IPS-18a (cell line): ENCODE data around the gene PACSIN2.
A peak's percentile ranks its signal among the peaks of the same experiment; 100 is the strongest.
"Not testable (repeated sequence)": the region's sequence is repeated elsewhere in the genome, so short reads cannot be mapped to it uniquely, and the experiment has no call there.

ENCODE experiments used
- H3K27ac ChIP-seq: one replicate; pipeline ENCODE4 v1.5.1; 2013; ENCODE audit warnings: low read length
- H3K27me3 ChIP-seq: one replicate; pipeline ENCODE4 v1.6.1; 2013; ENCODE audit warnings: mild to moderate bottlenecking, low read length; ENCODE audit not compliant: control insufficient read depth, insufficient read depth
- H3K36me3 ChIP-seq: one replicate; pipeline ENCODE4 v1.6.1; 2013; ENCODE audit warnings: low read depth, low read length; ENCODE audit not compliant: control insufficient read depth
- H3K4me1 ChIP-seq: one replicate; pipeline ENCODE4 v1.6.1; 2013; ENCODE audit warnings: low read depth, low read length; ENCODE audit not compliant: control insufficient read depth
- H3K4me3 ChIP-seq: one replicate; pipeline ENCODE4 v1.5.1; 2013; ENCODE audit warnings: low read length
- H3K9ac ChIP-seq: one replicate; pipeline ENCODE4 v1.6.1; 2013; ENCODE audit warnings: mild to moderate bottlenecking, low read length, moderate library complexity
- H3K9me3 ChIP-seq: one replicate; pipeline ENCODE4 v1.6.1; 2013; ENCODE audit warnings: low read depth, low read length; ENCODE audit not compliant: control insufficient read depth

Gene PACSIN2

DNA sequence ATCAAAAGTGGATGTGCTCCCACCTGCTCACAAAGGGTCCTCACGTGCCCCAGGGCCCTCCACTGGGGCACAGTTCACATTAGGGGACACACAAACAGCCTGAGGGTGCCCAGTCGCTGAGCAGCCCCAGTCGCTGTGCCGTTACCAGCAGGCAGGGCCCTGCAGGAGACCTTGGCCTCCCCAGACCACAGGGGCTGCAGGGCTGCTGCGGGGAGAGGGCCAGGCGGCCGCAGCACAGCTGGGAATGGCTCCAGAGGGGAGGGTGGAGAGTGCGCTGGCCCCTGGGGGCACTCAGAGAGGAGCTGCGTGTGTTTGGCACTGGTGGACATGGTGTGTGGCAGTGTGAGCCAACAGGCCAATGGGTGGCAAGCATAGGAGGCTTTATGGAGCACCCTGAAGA lies 20.3 kb upstream of the PACSIN2 start:
- no peak overlapping the region for H3K27ac ChIP-seq
- no peaks in the 10 kb centered on the region for H3K9me3 ChIP-seq
- no peak overlapping the region for H3K9ac ChIP-seq
- no peaks in the 10 kb centered on the region for H3K27me3 ChIP-seq
- no peaks in the 10 kb centered on the region for H3K4me1 ChIP-seq
- no peaks in the 10 kb centered on the region for H3K36me3 ChIP-seq
- H3K4me3 ChIP-seq = no peak overlapping the region

DNA sequence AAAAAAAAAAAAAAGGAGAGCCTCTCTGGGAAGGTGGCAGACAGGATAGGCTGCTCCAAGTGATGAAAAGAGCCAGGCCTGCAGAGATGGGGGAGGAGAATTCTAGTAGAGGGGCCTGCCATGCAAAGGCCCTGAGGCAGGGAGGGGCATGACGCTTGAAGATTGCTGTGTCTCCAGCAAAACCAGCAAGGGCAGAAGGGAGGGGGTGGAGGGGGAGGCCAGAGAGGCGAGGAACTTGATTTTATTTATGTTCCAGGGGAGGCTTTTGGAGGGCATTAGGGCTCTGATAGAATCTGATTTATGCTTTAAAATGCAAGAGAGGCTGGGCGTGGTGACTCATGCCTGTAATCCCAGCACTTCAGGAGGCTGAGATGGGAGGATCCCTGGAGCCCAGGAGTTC lies 16.7 kb upstream of the PACSIN2 start:
- no peaks in the 10 kb centered on the region for H3K4me1 ChIP-seq
- H3K4me3 ChIP-seq = no peak overlapping the region

DNA sequence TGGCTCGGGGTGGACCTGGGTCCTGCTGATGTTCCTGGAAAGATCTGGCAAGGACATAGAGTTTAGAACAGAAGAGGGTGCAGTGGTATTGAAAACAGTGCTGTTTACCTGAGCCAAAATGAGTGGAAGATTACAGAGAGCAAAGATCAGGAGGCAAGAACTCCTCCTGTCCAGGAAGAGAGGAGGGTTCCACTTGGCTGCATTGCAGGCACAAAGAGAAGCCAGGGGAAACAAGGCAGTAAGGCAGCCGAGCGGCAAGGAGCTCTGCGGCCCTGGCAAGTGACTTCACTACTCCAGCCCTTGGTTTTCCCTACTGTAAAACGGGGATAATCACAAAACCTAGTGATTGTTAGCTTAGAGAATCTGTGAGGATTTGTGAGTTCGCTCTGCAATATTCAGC lies 3.7 kb upstream of the PACSIN2 start:
- H3K4me3 ChIP-seq = no peak overlapping the region
- H3K27me3 ChIP-seq = peaks cover 11% of the 10 kb centered on the region
- peaks cover 2% of the 10 kb centered on the region for H3K4me1 ChIP-seq

More for the DNA sequence above, 16.7 kb upstream of the PACSIN2 start:
- Histone ChIP-seq H3K27me3 (no peaks in the 10 kb centered on the region), H3K27ac (no peak overlapping the region), H3K9me3 (no peaks in the 10 kb centered on the region), H3K9ac (no peak overlapping the region), H3K36me3 (no peaks in the 10 kb centered on the region)

DNA sequence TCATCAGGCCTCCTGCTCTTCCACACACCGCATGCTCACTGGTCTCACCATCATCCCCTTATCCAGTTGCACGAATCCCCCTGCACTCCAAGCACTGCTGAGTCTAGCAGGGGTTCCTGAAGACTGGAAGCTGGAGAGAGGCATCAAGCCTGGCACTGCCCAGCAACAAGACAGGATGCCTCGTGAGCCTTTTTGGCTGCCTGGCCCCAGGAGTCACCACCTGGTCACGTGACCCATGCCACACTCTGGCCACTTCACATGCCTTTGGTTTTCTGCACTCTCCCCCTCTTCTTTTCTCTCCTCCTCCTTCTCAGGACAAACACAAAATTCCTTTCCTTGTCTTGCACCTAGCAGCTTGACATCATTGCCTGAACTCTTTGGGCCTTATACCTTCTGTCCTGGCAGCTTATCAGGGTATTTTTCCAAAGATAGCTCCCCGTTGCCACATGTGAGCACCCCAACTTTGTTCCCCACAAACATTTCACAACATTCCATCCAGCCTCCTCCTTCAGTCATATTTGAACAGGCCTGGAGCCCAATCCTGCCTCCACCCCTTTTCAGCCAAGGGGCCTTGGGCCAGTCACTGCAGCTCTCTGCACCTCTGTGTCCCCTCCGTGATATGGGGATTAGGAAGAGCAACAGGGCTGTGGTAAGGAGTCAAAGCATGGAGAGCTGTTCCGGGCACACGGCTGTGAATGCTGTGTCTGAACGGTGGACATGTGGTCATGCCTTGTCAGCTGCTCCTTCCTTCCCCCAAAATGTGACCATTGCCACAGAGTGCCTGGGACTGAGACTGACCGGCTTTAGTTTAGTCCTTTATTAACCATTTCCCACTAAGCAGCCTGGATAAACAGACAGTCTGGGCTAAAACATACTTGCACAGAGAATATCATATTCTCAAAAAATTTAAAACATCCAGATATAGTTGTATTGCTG lies 2.8 kb upstream of the PACSIN2 start:
- Histone ChIP-seq H3K27ac (no peak overlapping the region), H3K4me1 (peaks cover 6% of the 10 kb centered on the region), H3K9ac (no peak overlapping the region), H3K4me3 (no peak overlapping the region), H3K27me3 (peaks cover 11% of the 10 kb centered on the region), H3K36me3 (no peaks in the 10 kb centered on the region), H3K9me3 (no peaks in the 10 kb centered on the region)

More for the DNA sequence above, 3.7 kb upstream of the PACSIN2 start:
- Histone ChIP-seq H3K9me3 (no peaks in the 10 kb centered on the region), H3K9ac (no peak overlapping the region), H3K27ac (no peak overlapping the region), H3K36me3 (no peaks in the 10 kb centered on the region)

DNA sequence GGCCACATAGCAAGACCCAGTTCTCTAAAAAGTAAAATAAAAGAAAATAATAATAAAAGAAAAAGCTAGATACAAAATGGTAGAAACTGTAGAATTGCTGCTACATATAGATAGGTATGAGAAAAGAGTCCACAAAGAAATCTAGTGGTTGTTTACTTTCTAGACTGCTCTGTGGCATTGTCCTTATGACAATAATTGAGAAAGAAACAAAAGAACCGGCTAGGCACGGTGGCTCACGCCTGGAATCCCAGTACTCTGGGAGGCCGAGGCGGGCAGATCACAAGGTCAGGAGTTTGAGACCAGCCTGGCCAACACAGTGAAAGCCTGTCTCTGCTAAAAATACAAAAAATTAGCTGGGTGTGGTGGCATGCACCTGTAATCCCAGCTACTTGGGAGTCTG lies 1.2 kb upstream of the PACSIN2 start:
- not testable (repeated sequence) for H3K4me3 ChIP-seq, H3K4me1 ChIP-seq, H3K36me3 ChIP-seq, H3K9me3 ChIP-seq, H3K27ac ChIP-seq, H3K9ac ChIP-seq
- H3K27me3 ChIP-seq = peaks cover 11% of the 10 kb centered on the region

DNA sequence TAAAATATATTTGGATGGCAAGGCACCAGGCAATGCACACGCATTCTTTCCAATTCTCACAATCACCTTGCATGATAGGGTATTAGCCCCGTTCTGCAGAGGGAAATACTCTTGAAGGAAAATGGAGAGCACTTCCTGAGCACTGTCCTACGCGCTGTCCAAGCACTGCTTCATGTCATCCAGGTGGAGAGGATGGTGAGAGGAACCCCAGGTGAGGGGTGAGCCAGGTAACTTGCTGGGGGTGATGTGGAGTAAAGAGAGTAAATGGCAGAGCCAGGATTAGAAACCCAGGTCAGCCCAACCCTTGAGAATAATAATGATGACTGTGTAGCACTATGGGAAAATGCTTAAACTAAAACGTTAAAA lies 711 bp upstream of the PACSIN2 start:
- Histone ChIP-seq H3K9me3 (no peaks in the 10 kb centered on the region), H3K27ac (no peak overlapping the region), H3K9ac (peak overlapping the region; percentile 56), H3K36me3 (no peaks in the 10 kb centered on the region), H3K4me3 (peak overlapping the region; percentile 87), H3K27me3 (peaks cover 11% of the 10 kb centered on the region), H3K4me1 (peaks cover 9% of the 10 kb centered on the region)

DNA sequence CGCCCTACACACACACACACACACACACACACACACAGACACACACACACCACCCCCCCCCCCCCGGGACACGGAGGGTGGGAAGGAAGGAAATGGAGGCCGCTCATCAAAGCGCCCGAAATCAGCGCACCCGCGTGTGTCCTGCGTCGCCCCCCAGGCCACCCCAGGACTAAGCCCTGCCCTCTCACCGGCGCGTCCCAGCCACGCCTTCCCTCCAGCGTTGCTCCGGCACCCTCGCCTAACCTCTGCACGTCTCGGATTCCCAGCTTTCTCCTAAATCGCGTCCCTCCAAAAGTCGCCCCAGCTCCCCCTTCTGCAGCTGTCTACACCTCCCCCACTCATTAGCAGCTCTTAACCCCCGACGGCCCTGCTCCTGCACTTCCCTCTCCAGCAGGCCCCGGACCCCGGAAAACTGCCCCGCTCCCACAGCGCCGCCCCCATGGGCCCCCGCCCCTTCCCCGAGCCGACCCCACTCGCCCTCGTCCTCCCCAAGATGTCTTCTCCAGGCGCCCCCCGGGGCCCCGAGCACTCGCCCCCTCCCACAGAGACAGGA lies 557 bp downstream of the PACSIN2 start:
- Histone ChIP-seq H3K4me1 (peaks cover 9% of the 10 kb centered on the region), H3K27me3 (peaks cover 11% of the 10 kb centered on the region), H3K9ac (peak overlapping the region; percentile 38), H3K4me3 (peak overlapping the region; percentile 87), H3K9me3 (no peaks in the 10 kb centered on the region), H3K27ac (no peak overlapping the region), H3K36me3 (no peaks in the 10 kb centered on the region)

DNA sequence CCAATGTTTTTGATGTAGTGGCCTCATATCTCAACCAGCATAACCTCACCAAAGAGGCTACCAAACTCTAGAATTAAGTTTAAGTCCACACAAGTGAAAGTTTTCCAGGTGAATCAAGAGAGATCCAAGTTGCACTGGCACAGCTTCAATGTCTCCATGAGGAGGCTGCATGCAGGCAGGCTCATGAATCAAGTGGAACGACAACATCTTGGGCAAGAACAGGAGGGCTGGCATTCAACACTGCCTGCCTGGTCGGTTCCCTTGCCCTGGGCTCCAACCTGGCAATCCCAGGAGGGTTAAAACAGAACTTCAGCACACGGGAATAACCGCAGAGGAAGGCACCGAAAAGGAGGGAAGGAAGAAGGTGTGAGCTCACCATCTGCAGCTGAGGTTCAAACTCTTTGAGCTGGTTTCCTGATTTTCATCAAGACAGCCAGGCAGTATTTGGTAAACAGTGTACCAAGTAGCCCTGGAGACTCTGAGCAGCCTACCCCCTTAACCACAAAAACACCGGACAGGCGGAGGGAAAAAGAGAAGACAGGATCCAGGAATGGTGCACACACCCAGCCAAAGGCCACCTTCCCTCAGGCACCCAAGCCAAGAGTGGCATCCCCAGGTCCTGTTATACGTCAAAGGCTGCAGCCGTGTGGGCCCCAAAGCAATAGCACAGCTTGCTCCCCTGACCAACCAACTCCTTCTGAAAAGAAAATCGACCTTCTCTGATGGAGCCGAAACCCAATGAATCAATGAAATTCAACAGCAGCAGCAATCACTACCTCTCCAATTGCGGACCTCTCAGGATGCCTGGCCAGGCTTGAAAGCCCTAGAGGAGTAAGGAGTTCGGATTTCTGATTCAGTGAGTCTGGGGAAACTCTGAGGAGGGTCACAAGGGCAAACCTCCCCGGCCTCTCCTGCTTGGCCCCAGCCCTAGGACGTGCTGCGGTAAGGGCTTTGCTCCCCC lies 1.3 kb downstream of the PACSIN2 start:
- Histone ChIP-seq H3K4me3 (peak overlapping the region; percentile 87), H3K27ac (no peak overlapping the region), H3K9me3 (no peaks in the 10 kb centered on the region), H3K27me3 (peaks cover 11% of the 10 kb centered on the region), H3K4me1 (peaks cover 9% of the 10 kb centered on the region), H3K36me3 (no peaks in the 10 kb centered on the region), H3K9ac (peak overlapping the region; percentile 38)

DNA sequence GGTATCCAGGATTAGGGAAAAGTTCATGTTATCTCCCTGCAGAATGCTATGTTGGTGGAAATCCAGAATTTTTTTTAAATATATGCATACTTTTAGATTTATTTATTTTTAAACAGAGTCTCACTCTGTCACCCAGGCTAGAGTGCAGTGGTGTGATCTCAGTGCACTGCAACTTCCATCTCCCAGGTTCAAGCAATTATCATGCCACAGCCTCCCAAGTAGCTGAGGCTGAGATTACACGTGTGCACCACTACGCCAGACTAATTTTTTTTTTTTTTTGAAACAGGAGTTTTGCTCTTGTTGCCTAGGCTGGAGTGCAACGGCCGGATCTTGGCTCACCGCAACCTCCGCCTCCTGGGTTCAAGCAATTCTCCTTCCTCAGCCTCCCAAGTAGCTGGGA lies 2.6 kb downstream of the PACSIN2 start:
- H3K27me3 ChIP-seq = peaks cover 11% of the 10 kb centered on the region
- no peaks in the 10 kb centered on the region for H3K9me3 ChIP-seq
- H3K9ac ChIP-seq = no peak overlapping the region
- no peaks in the 10 kb centered on the region for H3K36me3 ChIP-seq
- no peak overlapping the region for H3K4me3 ChIP-seq
- no peak overlapping the region for H3K27ac ChIP-seq
- peaks cover 13% of the 10 kb centered on the region for H3K4me1 ChIP-seq

DNA sequence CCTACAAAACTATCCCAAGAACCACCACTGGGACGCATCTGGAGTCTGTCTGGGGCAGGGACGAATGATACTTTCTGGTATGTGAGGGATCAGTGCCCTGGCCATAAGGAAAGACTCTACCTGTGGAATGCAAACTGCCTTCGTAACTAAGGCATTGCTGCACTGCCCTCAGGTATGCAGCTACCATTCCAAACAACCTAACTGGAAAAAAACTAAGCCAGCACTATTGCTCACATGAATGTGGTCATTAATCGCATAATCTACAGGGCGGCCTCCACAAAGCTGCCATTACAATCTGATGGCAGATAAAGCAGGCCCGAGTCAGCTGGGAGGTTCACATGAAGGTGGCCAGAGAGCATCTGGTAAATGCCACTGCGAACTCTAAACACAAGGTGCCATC lies 3.9 kb downstream of the PACSIN2 start:
- Histone ChIP-seq H3K9ac (no peak overlapping the region), H3K9me3 (no peaks in the 10 kb centered on the region), H3K27ac (no peak overlapping the region), H3K36me3 (no peaks in the 10 kb centered on the region), H3K4me3 (no peak overlapping the region), H3K27me3 (peaks cover 8% of the 10 kb centered on the region), H3K4me1 (peaks cover 20% of the 10 kb centered on the region)

DNA sequence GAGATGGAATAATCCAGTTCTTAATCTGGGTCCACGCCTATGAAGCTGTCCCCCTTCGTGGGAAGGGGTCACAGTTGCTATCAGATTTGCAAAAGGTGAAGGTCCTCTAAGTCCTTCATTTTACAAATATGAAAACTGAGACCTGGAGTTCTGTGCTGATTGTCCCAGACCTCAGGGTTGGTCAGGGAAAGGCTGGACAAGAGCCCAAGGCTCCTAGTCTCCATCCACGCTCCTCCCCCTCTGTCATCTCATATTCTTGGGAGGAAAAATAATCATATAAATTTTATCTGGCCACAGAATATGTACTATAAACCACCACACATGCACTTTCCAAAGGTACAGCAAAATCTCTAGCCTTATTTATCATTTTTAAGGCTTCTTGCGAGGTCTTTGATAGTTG lies 5.5 kb downstream of the PACSIN2 start:
- no peak overlapping the region for H3K4me3 ChIP-seq
- no peaks in the 10 kb centered on the region for H3K9me3 ChIP-seq
- no peaks in the 10 kb centered on the region for H3K27me3 ChIP-seq
- H3K36me3 ChIP-seq = no peaks in the 10 kb centered on the region
- no peak overlapping the region for H3K27ac ChIP-seq
- H3K4me1 ChIP-seq = peaks cover 20% of the 10 kb centered on the region
- H3K9ac ChIP-seq = no peak overlapping the region
